HG02943 (cell line): ENCODE measurements around the gene DCTN5.
"Not testable (repeated sequence)": the region's sequence is repeated elsewhere in the genome, so short reads cannot be mapped to it uniquely, and the experiment has no call there.

Experiments
- ATAC-seq: cut with Tn5 transposase; IDR thresholded peaks from one replicate; pipeline ENCODE4 v1.9.1; 2021; ENCODE audit warnings: mild to moderate bottlenecking, low read depth, moderate library complexity; ENCODE audit not compliant: unreplicated experiment

The DCTN5 gene

GRCh38 chr16:23640931-23641765 lies at the start of gene DCTN5, which contains the start of gene PALB2:
TSS of gene DCTN5 (plus strand) at chr16:23641466. CDS start at chr16:23641543, 77 bp downstream.
TSS of gene PALB2 (minus strand) at chr16:23641310. CDS start at chr16:23641157, 153 bp downstream.
- ATAC-seq, result peak; percentile 96

DNA sequence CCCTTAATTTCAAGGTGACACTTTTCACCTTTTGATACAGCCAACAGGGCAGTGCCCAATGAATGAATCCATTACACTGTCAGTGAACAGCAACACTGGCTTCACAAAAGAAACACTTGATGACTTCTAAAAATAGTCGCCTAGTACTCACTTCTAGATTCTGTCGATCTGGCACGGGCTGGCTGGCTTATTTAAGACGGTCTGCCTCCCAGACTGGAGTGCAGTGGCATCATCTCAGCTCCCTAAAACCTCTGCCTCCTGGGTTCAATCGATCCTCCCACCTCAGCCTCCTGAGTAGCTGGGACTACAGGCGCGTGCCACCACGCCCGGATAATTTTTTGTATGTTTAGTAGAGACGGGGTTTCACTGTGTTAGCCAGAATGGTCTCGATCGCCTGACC lies 47.1 kb upstream of the DCTN5 start:
- ATAC-seq, result no peak

GRCh38 chr16:23595246-23595950 lies 45.9 kb upstream of the DCTN5 start:
- no peak for ATAC-seq

DNA sequence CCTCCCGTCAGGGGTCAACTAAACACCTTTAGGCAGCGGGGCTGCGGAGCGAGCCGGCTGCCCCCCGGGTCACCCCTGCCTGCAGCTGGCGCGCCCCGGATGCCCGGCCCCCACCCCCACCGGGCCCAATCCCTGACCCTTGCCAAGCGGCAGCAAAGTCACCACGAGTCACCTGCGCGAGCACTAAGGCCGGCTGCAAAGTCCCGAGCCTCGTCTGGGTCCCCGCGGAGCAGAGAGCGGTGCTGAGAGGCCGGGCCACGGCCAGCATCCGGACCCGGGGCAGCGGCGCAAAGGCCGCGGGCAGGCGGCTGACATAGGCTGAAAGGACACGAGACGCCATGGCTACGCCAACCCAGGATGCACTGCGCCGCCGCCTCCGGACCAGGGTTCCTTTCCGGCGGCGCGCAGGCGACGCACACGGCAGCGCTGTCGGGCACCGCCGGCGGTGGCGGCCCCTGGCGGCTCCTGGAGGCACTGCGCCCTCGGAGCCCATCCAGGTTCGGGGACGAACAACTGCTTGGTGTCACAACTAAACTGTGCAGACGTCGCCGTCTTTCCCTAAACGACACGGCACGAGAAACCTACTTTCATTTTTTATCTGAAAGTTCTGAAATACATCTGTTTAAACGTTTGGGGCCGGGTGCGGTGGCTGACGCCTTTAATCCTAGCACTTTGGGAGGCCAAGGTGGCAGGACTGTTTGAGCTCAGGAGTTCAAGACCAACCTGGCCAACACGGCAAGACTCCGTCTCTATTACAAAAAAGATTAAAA lies 45.1 kb upstream of the DCTN5 start, which contains the start of gene NDUFAB1:
TSS of gene NDUFAB1 (minus strand) at position 366 of the 770 bp plus-strand sequence. CDS start at position 340, 26 bp downstream.
- ATAC-seq, result peak; percentile 85

- no peak for ATAC-seq
Measured at GRCh38 chr16:23597003-23597756, 44.1 kb upstream of the DCTN5 start.

DNA sequence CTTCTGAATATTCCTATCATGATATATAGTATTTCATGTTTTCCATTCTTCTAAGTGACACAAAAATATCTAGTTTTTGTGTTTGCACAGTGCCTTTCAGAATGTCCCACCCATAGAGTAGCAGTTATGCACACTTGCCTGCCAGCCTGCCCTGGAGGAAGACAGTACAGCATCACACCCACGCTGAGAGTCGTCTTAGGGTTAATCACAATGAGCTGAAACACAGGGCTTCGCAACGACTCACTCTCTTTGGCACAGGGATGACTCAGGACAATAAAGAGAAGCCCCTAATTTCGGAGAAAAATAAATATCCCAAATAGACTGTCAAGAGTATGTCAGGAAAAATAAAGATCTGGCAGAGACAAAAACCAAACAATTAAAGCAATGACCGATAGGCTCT lies 33.5 kb upstream of the DCTN5 start:
- ATAC-seq, result no peak

DNA sequence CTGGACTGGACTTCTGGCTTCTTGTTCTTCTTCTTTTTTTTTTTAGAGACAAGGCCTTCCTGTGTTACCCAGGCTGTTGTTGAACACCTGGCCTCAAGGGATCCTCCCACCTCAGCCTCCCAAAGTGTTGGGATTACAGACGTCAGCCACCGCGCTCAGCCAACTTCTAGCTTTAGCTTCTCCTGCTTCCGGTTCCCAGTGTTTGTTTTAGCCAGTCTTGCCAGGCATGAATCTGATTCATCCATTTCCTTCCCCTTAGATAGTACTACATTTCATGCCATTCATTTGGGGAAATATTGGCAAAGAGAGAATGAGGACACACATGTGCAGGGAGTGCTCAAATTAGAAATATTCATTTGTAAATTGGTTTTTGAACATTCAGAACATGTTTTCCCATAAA lies 33.1 kb upstream of the DCTN5 start:
- ATAC-seq, result no peak

GRCh38 chr16:23609929-23610328 lies 31.3 kb upstream of the DCTN5 start:
- no peak for ATAC-seq

DNA sequence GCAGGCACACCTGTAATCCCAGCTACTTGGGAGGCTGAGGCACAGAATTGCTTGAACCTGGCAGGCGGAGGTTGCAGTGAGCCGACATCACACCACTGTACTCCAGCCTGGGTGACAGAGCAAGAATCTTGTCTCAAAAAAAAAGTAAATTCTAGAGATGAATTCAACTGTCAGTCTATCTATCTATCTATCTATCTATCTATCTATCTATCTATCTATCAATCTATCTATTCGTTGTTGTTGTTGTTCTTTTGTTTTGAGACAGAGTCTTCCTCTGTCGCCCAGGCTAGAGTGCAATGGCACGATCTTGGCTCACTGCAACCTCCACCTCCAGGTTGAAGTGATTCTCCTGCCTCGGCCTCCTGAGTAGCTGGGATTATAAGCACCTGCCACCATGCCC lies 30.4 kb upstream of the DCTN5 start:
- ATAC-seq, result not testable (repeated sequence)

GRCh38 chr16:23611936-23612335 lies 29.3 kb upstream of the DCTN5 start:
- no peak for ATAC-seq

DNA sequence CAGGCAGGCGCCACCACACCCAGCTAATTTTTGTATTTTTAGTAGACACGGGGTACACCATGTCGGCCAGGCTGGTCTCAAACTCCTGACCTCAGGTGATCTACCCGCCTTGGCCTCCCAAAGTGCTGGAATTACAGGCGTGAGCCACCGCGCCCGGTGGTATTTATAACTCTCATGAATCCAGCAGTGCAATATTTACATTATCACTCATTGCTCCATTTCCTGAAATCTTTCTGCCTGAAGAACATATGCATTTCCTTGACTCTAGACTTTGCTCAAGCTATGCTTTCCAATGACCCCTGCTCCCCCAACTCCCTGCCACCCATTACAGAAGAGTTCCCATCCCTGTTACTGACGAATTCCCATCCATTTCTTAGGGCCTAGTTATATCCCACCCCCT lies 25.5 kb upstream of the DCTN5 start:
- no peak for ATAC-seq

DNA sequence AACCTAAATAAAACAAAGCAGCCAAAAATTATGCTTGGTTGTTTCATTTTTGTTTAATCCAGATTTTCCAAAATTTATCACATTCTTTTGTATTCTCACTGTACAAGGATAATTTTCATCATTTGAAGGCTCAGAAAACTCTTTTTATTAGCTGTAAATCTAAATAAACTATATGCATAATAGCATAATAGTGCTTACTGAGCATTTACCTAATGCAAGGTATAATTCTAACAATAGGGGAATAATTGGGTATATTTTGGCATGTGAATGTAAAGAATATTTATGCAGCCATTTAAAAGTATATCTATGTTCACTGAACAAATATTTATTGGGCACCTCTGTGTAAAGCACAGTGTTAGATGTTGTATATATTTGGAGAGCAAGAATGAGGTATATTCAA lies 17.2 kb upstream of the DCTN5 start:
- ATAC-seq, result no peak

GRCh38 chr16:23629516-23629915 lies 11.8 kb upstream of the DCTN5 start:
- ATAC-seq, result no peak

GRCh38 chr16:23631874-23632273 lies 9.4 kb upstream of the DCTN5 start:
- not testable (repeated sequence) for ATAC-seq

DNA sequence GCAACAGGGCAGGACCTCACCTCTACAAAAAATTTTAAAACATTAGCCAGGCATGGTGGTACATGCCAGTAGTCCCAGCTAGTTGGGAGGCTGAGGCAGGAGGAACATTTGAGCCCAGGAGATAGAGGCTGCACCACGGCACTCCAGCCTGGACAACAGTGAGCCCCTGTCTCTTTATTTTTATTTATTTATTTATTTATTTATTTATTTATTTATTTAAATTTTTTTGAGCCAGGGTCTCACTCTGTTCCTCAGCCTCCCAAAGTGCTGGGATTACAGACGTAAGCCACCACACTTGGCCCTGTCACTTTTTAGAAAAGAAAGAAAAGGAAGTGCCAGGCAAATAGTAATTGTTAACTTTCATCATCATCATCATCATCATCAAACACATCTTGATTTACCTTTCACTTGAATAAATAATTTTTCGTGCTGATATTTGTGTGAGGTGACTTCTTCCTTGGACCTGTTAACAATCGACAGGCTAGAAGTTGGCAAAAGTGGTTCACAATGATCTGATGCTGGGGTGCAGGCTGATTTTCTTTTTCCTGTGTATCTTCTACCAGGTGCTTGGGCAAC lies 6.7 kb upstream of the DCTN5 start:
- no peak for ATAC-seq

GRCh38 chr16:23635958-23636357 lies 5.3 kb upstream of the DCTN5 start:
- no peak for ATAC-seq

GRCh38 chr16:23640615-23640930 lies 693 bp upstream of the DCTN5 start:
- no peak for ATAC-seq

DNA sequence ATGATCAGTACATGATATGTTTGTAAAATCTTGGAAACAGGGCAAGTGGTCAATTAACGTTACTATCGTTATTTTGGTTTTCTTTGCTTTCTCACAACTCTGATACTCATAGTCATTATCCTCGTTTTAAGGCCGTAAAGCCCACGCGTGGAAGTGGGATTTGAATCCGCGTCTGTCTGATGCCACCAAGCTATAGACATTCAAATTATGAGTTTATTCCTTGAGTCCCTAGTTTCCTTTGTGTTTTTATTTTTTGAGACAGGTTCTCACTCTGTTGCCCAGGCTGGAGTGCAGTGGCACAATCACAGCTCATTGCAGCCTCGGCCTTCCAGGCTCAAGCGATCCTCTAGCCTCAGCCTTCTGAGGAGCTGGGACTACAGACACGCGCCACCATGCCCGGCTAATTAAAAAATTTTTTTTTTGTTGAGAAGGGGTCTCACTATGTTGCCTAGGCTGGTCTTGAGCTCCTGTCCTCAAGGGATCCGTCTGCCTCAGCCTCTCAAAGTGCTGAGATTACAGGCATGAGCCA lies 1.0 kb downstream of the DCTN5 start:
- ATAC-seq, result no peak

GRCh38 chr16:23650674-23651416 lies 9.6 kb downstream of the DCTN5 start:
- no peak for ATAC-seq
